Adipocyte (in vitro differentiated cells): ENCODE measurements around the gene TYR.
"Not testable (repeated sequence)": the region's sequence is repeated elsewhere in the genome, so short reads cannot be mapped to it uniquely, and the experiment has no call there.

ENCODE experiments used
- DNase-seq: peaks from one replicate; pipeline ENCODE4 v3.0.0-alpha.2; 2015; ENCODE audit warnings: low read depth
- H3K27me3 ChIP-seq: replicated peaks from 2 replicates; pipeline ENCODE4 v1.7.0; 2013; ENCODE audit warnings: mild to moderate bottlenecking, low read length, moderate library complexity; ENCODE audit not compliant: control insufficient read depth, insufficient read depth
- H3K36me3 ChIP-seq: 2 replicates; pipeline ENCODE4 v1.7.0; 2013; ENCODE audit warnings: low read length, mild to moderate bottlenecking, moderate library complexity; ENCODE audit not compliant: control insufficient read depth, insufficient read depth, severe bottlenecking
- H3K4me1 ChIP-seq: 2 replicates; pipeline ENCODE4 v1.7.0; 2013; ENCODE audit warnings: mild to moderate bottlenecking, low read length, moderate library complexity; ENCODE audit not compliant: control insufficient read depth, insufficient read depth
- H3K4me3 ChIP-seq: 2 replicates; pipeline ENCODE4 v1.7.0; 2013; ENCODE audit warnings: mild to moderate bottlenecking, low read length, moderate library complexity
- H3K9ac ChIP-seq: 2 replicates; pipeline ENCODE4 v1.7.0; 2013; ENCODE audit warnings: mild to moderate bottlenecking, low read length, moderate library complexity
- H3K9me3 ChIP-seq: 2 replicates; pipeline ENCODE4 v1.7.0; 2013; ENCODE audit warnings: mild to moderate bottlenecking, low read length, moderate library complexity; ENCODE audit not compliant: control insufficient read depth

TYR gene

GRCh38 chr11:89272540-89273088 is 94.9 kb downstream of the TYR start:
- H3K9me3 ChIP-seq, H3K27me3 ChIP-seq, H3K4me3 ChIP-seq, H3K9ac ChIP-seq, H3K4me1 ChIP-seq, H3K36me3 ChIP-seq, DNase-seq: not testable (repeated sequence)

GRCh38 chr11:89273220-89273619 is 95.5 kb downstream of the TYR start:
- H3K4me1 ChIP-seq, DNase-seq, H3K9me3 ChIP-seq, H3K36me3 ChIP-seq, H3K9ac ChIP-seq, H3K4me3 ChIP-seq, H3K27me3 ChIP-seq: not testable (repeated sequence)

GRCh38 chr11:89275966-89276365 is 98.3 kb downstream of the TYR start:
- Histone ChIP-seq H3K27me3 (no peaks in the 10 kb centered on the region), H3K36me3 (no peaks in the 10 kb centered on the region), H3K9me3 (no peaks in the 10 kb centered on the region), H3K4me3 (no peak overlapping the region), H3K9ac (no peak overlapping the region), H3K4me1 (no peaks in the 10 kb centered on the region)
- no peak for DNase-seq

- H3K27me3 ChIP-seq: no peaks in the 10 kb centered on the region
- no peaks in the 10 kb centered on the region for H3K36me3 ChIP-seq
- H3K9me3 ChIP-seq: no peaks in the 10 kb centered on the region
- no peak overlapping the region for H3K4me3 ChIP-seq
- H3K9ac ChIP-seq: no peak overlapping the region
- no peak for DNase-seq
- H3K4me1 ChIP-seq: no peaks in the 10 kb centered on the region
Observed at GRCh38 chr11:89279176-89279575, 101.5 kb downstream of the TYR start.

- not testable (repeated sequence) for H3K9ac ChIP-seq, H3K4me3 ChIP-seq, H3K9me3 ChIP-seq, DNase-seq, H3K27me3 ChIP-seq, H3K4me1 ChIP-seq, H3K36me3 ChIP-seq
Observed at GRCh38 chr11:89281032-89281677, 103.5 kb downstream of the TYR start.

GRCh38 chr11:89286601-89287000 is 108.9 kb downstream of the TYR start:
- not testable (repeated sequence) for H3K4me3 ChIP-seq, H3K36me3 ChIP-seq, H3K27me3 ChIP-seq, H3K4me1 ChIP-seq, H3K9ac ChIP-seq, DNase-seq, H3K9me3 ChIP-seq

GRCh38 chr11:89288004-89288403 is 110.3 kb downstream of the TYR start:
- not testable (repeated sequence) for H3K9ac ChIP-seq, H3K27me3 ChIP-seq, H3K36me3 ChIP-seq, H3K4me3 ChIP-seq, H3K9me3 ChIP-seq, DNase-seq, H3K4me1 ChIP-seq

GRCh38 chr11:89293965-89294679 is 116.4 kb downstream of the TYR start:
- DNase-seq: peak; percentile 36

GRCh38 chr11:89295023-89295422 is 117.3 kb downstream of the TYR start:
- DNase-seq, H3K9me3 ChIP-seq, H3K27me3 ChIP-seq, H3K4me3 ChIP-seq, H3K9ac ChIP-seq, H3K36me3 ChIP-seq, H3K4me1 ChIP-seq: not testable (repeated sequence)

More at GRCh38 chr11:89293965-89294679, 116.4 kb downstream of the TYR start:
- peak overlapping the region; percentile 39 for H3K9ac ChIP-seq
- peak overlapping the region; percentile 66 for H3K4me3 ChIP-seq
- H3K4me1 ChIP-seq: no peaks in the 10 kb centered on the region
- H3K36me3 ChIP-seq: no peaks in the 10 kb centered on the region
- no peaks in the 10 kb centered on the region for H3K27me3 ChIP-seq
- no peaks in the 10 kb centered on the region for H3K9me3 ChIP-seq

- not testable (repeated sequence) for H3K9me3 ChIP-seq, H3K9ac ChIP-seq, H3K4me3 ChIP-seq, H3K36me3 ChIP-seq, H3K27me3 ChIP-seq, H3K4me1 ChIP-seq
- DNase-seq: peak; percentile 8
Observed at GRCh38 chr11:89303029-89303428, 125.4 kb downstream of the TYR start.

- H3K36me3 ChIP-seq, H3K9ac ChIP-seq, H3K27me3 ChIP-seq, H3K4me1 ChIP-seq, H3K9me3 ChIP-seq, H3K4me3 ChIP-seq, DNase-seq: not testable (repeated sequence)
Observed at GRCh38 chr11:89308272-89308671, 130.6 kb downstream of the TYR start.
